HG03095 (cell line): ENCODE measurements around the gene USP53.
"Not testable (repeated sequence)": the region's sequence is repeated elsewhere in the genome, so short reads cannot be mapped to it uniquely, and the experiment has no call there.

Experiments
- ATAC-seq: cut with Tn5 transposase; IDR thresholded peaks from one replicate; pipeline ENCODE4 v1.9.1; 2021; ENCODE audit warnings: moderate library complexity; ENCODE audit not compliant: unreplicated experiment

Gene USP53

GRCh38 chr4:119268466-119268865 lies 56.0 kb downstream of the USP53 start:
- no peak for ATAC-seq

GRCh38 chr4:119271361-119272085 lies 59.0 kb downstream of the USP53 start:
- ATAC-seq = no peak

- ATAC-seq = not testable (repeated sequence)
Observed at GRCh38 chr4:119279541-119279940, 67.0 kb downstream of the USP53 start.

GRCh38 chr4:119279945-119280344 lies 67.4 kb downstream of the USP53 start:
- not testable (repeated sequence) for ATAC-seq

- ATAC-seq = no peak
Observed at GRCh38 chr4:119281393-119281792, 68.9 kb downstream of the USP53 start.

- no peak for ATAC-seq
Observed at GRCh38 chr4:119284876-119285780, 72.6 kb downstream of the USP53 start.

- no peak for ATAC-seq
Observed at GRCh38 chr4:119286377-119287002, 74.0 kb downstream of the USP53 start.

GRCh38 chr4:119289313-119289712 lies 76.8 kb downstream of the USP53 start:
- no peak for ATAC-seq

- ATAC-seq = no peak
Observed at GRCh38 chr4:119290598-119290997, 78.1 kb downstream of the USP53 start.

- no peak for ATAC-seq
Observed at GRCh38 chr4:119296356-119296755, 83.8 kb downstream of the USP53 start.

GRCh38 chr4:119297795-119298194 lies 85.3 kb downstream of the USP53 start:
- no peak for ATAC-seq

GRCh38 chr4:119299260-119299671 lies 86.8 kb downstream of the USP53 start:
- ATAC-seq = no peak

- peak; percentile 50 for ATAC-seq
Observed at GRCh38 chr4:119299741-119300100, 87.2 kb downstream of the USP53 start.

- ATAC-seq = peak; percentile 96
Observed at GRCh38 chr4:119300101-119300978, 87.8 kb downstream of the USP53 start.

GRCh38 chr4:119302073-119302832 lies 89.7 kb downstream of the USP53 start:
- ATAC-seq = no peak

GRCh38 chr4:119303587-119304305 lies 91.2 kb downstream of the USP53 start:
- no peak for ATAC-seq

- no peak for ATAC-seq
Observed at GRCh38 chr4:119304431-119304830, 91.9 kb downstream of the USP53 start.

GRCh38 chr4:119307606-119308005 lies 95.1 kb downstream of the USP53 start:
- no peak for ATAC-seq

- ATAC-seq = no peak
Observed at GRCh38 chr4:119310826-119311225, 98.3 kb downstream of the USP53 start.
